SK-N-MC (cell line): ENCODE measurements around the gene CNPPD1.
A peak's percentile ranks its signal among the peaks of the same experiment; 100 is the strongest.

Source experiments
- DNase-seq: peaks from one replicate; pipeline ENCODE4 v3.0.0-alpha.2; 2011; ENCODE audit warnings: low read depth, low spot score
- H3K27ac ChIP-seq: fragments of 200-600 bp; sonication (generic); 2 replicates; pipeline ENCODE4 v1.5.1; 2016; ENCODE audit warnings: mixed run types
- H3K36me3 ChIP-seq: fragments of 200-600 bp; sonication (generic); 2 replicates; pipeline ENCODE4 v1.6.1; 2017; ENCODE audit warnings: antibody characterized with exemption, low read length, mixed read lengths; ENCODE audit not compliant: insufficient read depth
- H3K4me3 ChIP-seq: fragments of 200-600 bp; sonication (generic); 2 replicates; pipeline ENCODE4 v1.5.1; 2016
- H3K9ac ChIP-seq: fragments of 200-600 bp; sonication (generic); 2 replicates; pipeline ENCODE4 v1.8.0; 2017; ENCODE audit warnings: mixed run types, mixed read lengths; ENCODE audit not compliant: insufficient read length
- H3K9me3 ChIP-seq: fragments of 200-600 bp; sonication (generic); 2 replicates; pipeline ENCODE4 v1.6.1; 2017; ENCODE audit warnings: low read depth, mild to moderate bottlenecking, antibody characterized with exemption, low read length, moderate library complexity, mixed read lengths
- EZH2 ChIP-seq: fragments of 200-600 bp; sonication (generic); IDR thresholded peaks from one replicate; pipeline ENCODE4 v1.6.1; 2017; ENCODE audit warnings: antibody characterized with exemption
- FOXP2 ChIP-seq: optimal IDR thresholded peaks from 2 replicates; pipeline ENCODE3; 2011; ENCODE audit warnings: mild to moderate bottlenecking, moderate library complexity; ENCODE audit not compliant: insufficient read depth; ENCODE audit errors: extremely low read length, control extremely low read depth
- POLR2AphosphoS5 ChIP-seq: IDR thresholded peaks from 2 replicates; pipeline ENCODE4 v1.6.1; 2012; ENCODE audit warnings: mild to moderate bottlenecking, low read depth, low read length, borderline replicate concordance

The CNPPD1 gene

GRCh38 chr2:219176818-219177551 lies at the start of gene CNPPD1:
Gene CNPPD1 (minus strand): TSS chr2:219176925. CDS start chr2:219176828, 97 bp downstream.
- Histone ChIP-seq H3K36me3 (peaks cover 28% of the 10 kb centered on the region), H3K9me3 (no peaks in the 10 kb centered on the region), H3K4me3 (peak within 1 kb of the TSS; percentile 90), H3K9ac (peak within 1 kb of the TSS; percentile 84), H3K27ac (peak within 1 kb of the TSS; percentile 88)
- no peak for DNase-seq
- TF ChIP-seq POLR2AphosphoS5 (peak; percentile 85), FOXP2 (no peak)

- peaks cover 30% of the 10 kb centered on the region; the same call in 1 of the 2 replicates for H3K36me3 ChIP-seq
- H3K9ac ChIP-seq, result no peak overlapping the region
- no peak for TF ChIP-seq POLR2AphosphoS5
- TF ChIP-seq FOXP2, result no peak
- no peak for TF ChIP-seq EZH2
- no peak overlapping the region for H3K27ac ChIP-seq
- no peak overlapping the region for H3K4me3 ChIP-seq
- DNase-seq, result no peak
- H3K9me3 ChIP-seq, result no peaks in the 10 kb centered on the region
These were observed 48.6 kb upstream of the CNPPD1 start for GRCh38 chr2:219225350-219225749.

- TF ChIP-seq FOXP2 (no peak), EZH2 (no peak), POLR2AphosphoS5 (no peak)
- Histone ChIP-seq H3K9ac (no peak overlapping the region), H3K4me3 (no peak overlapping the region), H3K9me3 (no peaks in the 10 kb centered on the region), H3K36me3 (peaks cover 30% of the 10 kb centered on the region; the same call in 1 of the 2 replicates), H3K27ac (no peak overlapping the region)
- no peak for DNase-seq
These were observed 47.3 kb upstream of the CNPPD1 start for GRCh38 chr2:219223831-219224610.

GRCh38 chr2:219221957-219222518 lies 45.3 kb upstream of the CNPPD1 start:
- Histone ChIP-seq H3K4me3 (no peak overlapping the region), H3K9me3 (no peaks in the 10 kb centered on the region), H3K36me3 (peaks cover 30% of the 10 kb centered on the region; the same call in 1 of the 2 replicates), H3K9ac (no peak overlapping the region), H3K27ac (no peak overlapping the region)
- TF ChIP-seq FOXP2 (no peak), POLR2AphosphoS5 (no peak), EZH2 (no peak)
- DNase-seq, result no peak

GRCh38 chr2:219220652-219221402 lies 44.1 kb upstream of the CNPPD1 start:
- Histone ChIP-seq H3K9me3 (no peaks in the 10 kb centered on the region), H3K27ac (no peak overlapping the region), H3K36me3 (peaks cover 42% of the 10 kb centered on the region), H3K4me3 (no peak overlapping the region), H3K9ac (no peak overlapping the region)
- no peak for DNase-seq
- TF ChIP-seq FOXP2, result no peak
- TF ChIP-seq POLR2AphosphoS5, result no peak
- TF ChIP-seq EZH2, result no peak

- peak overlapping the region; percentile 69; the same call in 1 of the 2 replicates for H3K27ac ChIP-seq
- peaks cover 43% of the 10 kb centered on the region for H3K36me3 ChIP-seq
- no peak overlapping the region for H3K9ac ChIP-seq
These were observed 43.2 kb upstream of the CNPPD1 start for GRCh38 chr2:219219784-219220532.

DNA sequence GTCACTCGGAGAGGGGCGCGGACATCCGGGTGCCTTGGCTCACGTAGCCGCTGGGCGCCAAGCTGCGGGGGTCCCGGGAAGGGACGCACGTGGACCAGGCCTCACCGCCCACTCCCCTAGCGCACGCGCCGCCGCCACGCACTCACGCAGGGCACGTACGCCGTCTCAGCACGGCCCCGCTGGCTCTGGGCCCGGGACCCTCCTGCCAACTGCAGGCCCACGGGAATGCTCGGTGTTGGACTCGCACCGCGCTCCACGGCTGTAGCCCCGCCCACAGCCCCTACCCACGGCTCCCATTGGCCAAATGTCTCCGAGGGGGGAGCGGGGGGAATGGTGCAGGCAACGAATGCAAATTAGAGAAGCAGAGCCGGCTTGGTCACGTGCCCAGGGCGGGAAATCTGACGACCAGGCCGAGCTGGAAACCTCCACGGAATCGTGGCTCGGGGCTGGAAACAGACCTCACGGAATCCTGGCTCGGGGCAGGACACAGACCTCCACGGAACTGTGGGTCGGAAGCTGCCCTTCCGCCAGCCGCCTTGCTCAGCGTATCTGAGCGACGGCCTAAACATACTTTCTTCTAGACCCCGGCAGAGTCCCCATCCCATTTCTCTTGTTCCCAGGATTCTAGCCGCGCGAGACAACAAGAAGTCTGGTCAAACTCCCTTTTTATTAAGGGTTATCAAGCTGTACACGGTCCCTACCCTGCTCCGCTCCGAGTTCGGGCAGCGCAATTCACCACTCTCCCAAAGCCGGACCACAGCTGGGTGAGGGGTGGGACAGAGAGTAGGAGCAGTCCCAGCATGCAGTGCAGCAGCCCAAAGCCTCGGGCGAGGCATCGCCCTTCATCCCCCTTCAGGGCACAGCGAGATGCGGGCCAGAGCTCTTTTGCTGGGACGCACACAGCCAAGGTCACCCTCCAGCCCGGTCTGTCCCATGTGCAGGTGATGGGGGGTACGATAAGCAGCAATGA lies 42.3 kb upstream of the CNPPD1 start, which contains the start of gene ABCB6:
Gene ABCB6, minus strand, starts transcription at position 227 of the 970 bp plus-strand sequence. CDS start 285 bp downstream, outside the sequence.
- Histone ChIP-seq H3K9ac (peak within 1 kb of the TSS; percentile 83), H3K4me3 (peak within 1 kb of the TSS; percentile 90), H3K27ac (peak within 1 kb of the TSS; percentile 69), H3K9me3 (no peaks in the 10 kb centered on the region), H3K36me3 (peaks cover 43% of the 10 kb centered on the region)
- TF ChIP-seq EZH2, result no peak
- no peak for TF ChIP-seq FOXP2
- peak; percentile 95 for TF ChIP-seq POLR2AphosphoS5
- no peak for DNase-seq

More at GRCh38 chr2:219219784-219220532, 43.2 kb upstream of the CNPPD1 start:
- DNase-seq, result no peak
- TF ChIP-seq EZH2, result no peak
- TF ChIP-seq POLR2AphosphoS5, result no peak
- TF ChIP-seq FOXP2, result no peak
- H3K9me3 ChIP-seq, result no peaks in the 10 kb centered on the region
- H3K4me3 ChIP-seq, result no peak overlapping the region
